HG02938 (cell line): Measurements from ENCODE around the gene CD300LD.
"Not testable (repeated sequence)": the region's sequence is repeated elsewhere in the genome, so short reads cannot be mapped to it uniquely, and the experiment has no call there.

Experiments
- ATAC-seq: cut with Tn5 transposase; IDR thresholded peaks from one replicate; pipeline ENCODE4 v1.9.1; 2021; ENCODE audit warnings: mild to moderate bottlenecking, moderate library complexity; ENCODE audit not compliant: unreplicated experiment

CD300LD gene

GRCh38 chr17:74573635-74574034, 18.4 kb downstream of the CD300LD start:
- ATAC-seq, result not testable (repeated sequence)

GRCh38 chr17:74573169-74573568, 18.9 kb downstream of the CD300LD start:
- no peak for ATAC-seq

GRCh38 chr17:74571621-74572270, 20.3 kb downstream of the CD300LD start:
- no peak for ATAC-seq

- no peak for ATAC-seq
Measured at GRCh38 chr17:74569020-74570003, 22.8 kb downstream of the CD300LD start.

- no peak for ATAC-seq
Measured at GRCh38 chr17:74568106-74568873, 23.8 kb downstream of the CD300LD start.

- no peak for ATAC-seq
Measured at GRCh38 chr17:74567397-74567796, 24.7 kb downstream of the CD300LD start, which contains the start of gene CD300H. Gene CD300H, minus strand, starts transcription at chr17:74567509.

GRCh38 chr17:74566132-74566753, 25.8 kb downstream of the CD300LD start:
- no peak for ATAC-seq

- no peak for ATAC-seq
Measured at GRCh38 chr17:74565126-74565525, 27.0 kb downstream of the CD300LD start.

GRCh38 chr17:74563358-74563757, 28.7 kb downstream of the CD300LD start:
- ATAC-seq, result no peak

- no peak for ATAC-seq
Measured at GRCh38 chr17:74561586-74561985, 30.5 kb downstream of the CD300LD start.

- no peak for ATAC-seq
Measured at GRCh38 chr17:74558882-74559519, 33.1 kb downstream of the CD300LD start.

- not testable (repeated sequence) for ATAC-seq
Measured at GRCh38 chr17:74558402-74558801, 33.7 kb downstream of the CD300LD start.

GRCh38 chr17:74555427-74555940, 36.6 kb downstream of the CD300LD start:
- no peak for ATAC-seq

- ATAC-seq, result no peak
Measured at GRCh38 chr17:74554909-74555308, 37.2 kb downstream of the CD300LD start.

- ATAC-seq, result no peak
Measured at GRCh38 chr17:74552037-74552436, 40.0 kb downstream of the CD300LD start.

GRCh38 chr17:74550602-74551001, 41.5 kb downstream of the CD300LD start:
- ATAC-seq, result no peak

- no peak for ATAC-seq
Measured at GRCh38 chr17:74549343-74549742, 42.7 kb downstream of the CD300LD start.

- no peak for ATAC-seq
Measured at GRCh38 chr17:74547736-74548135, 44.3 kb downstream of the CD300LD start.

- ATAC-seq, result no peak
Measured at GRCh38 chr17:74547264-74547663, 44.8 kb downstream of the CD300LD start.

- ATAC-seq, result no peak
Measured at GRCh38 chr17:74546586-74546985, 45.5 kb downstream of the CD300LD start.
